Stomach (tissue), 9 donors: Measurements from ENCODE around the gene SOCS2. TPM values are rescaled to one million over a fixed set of nuclear protein-coding genes. Genes with fewer than 3 reads are reported as not detected.

Experiments
- DNase-seq, 2 donors: peaks; one replicate each; pipeline versions ENCODE4 v3.0.0 to v3.0.0-alpha.2; 2013 to 2019
- H3K27ac ChIP-seq, 5 donors: fragments of 200-600 bp in 4 of 5; sonication (generic) in 4 of 5; one replicate each; pipeline ENCODE4 v1.5.1; 2013 to 2019; ENCODE audit warnings: mild to moderate bottlenecking in 1 of 5, moderate library complexity in 1 of 5
- H3K27me3 ChIP-seq, 3 donors: fragments of 200-600 bp; sonication (generic); one replicate each; pipeline ENCODE4 v1.5.1; 2017 to 2019; ENCODE audit warnings: mixed run types in 1 of 3
- H3K36me3 ChIP-seq, 4 donors: fragments of 200-600 bp; sonication (generic); 1 replicate in 3 of 4; 2 replicates in 1 of 4; pipeline ENCODE4 v1.5.1; 2016 to 2019
- H3K4me1 ChIP-seq, 4 donors: fragments of 200-600 bp; sonication (generic); one replicate each; pipeline ENCODE4 v1.5.1; 2016 to 2019
- H3K4me3 ChIP-seq, 4 donors: fragments of 200-600 bp; sonication (generic) in 3 of 4; one replicate each; pipeline ENCODE4 v1.5.1; 2016 to 2019; ENCODE audit warnings: mild to moderate bottlenecking in 1 of 4
- H3K9me3 ChIP-seq, 4 donors: fragments of 200-600 bp; sonication (generic); one replicate each; pipeline ENCODE4 v1.5.1; 2016 to 2019
- CTCF ChIP-seq, 7 experiments: fragments of 450-650 bp in 4 of 7; fragments of 200-600 bp in 3 of 7; sonication (generic) in 3 of 7; IDR thresholded peaks; one replicate each; pipeline ENCODE4 v1.5.1; 2016 to 2019; ENCODE audit warnings: antibody characterized with exemption in 7 of 7, control low read depth in 2 of 7, mild to moderate bottlenecking in 1 of 7
- EP300 ChIP-seq: sonication (generic); formaldehyde crosslinking; IDR thresholded peaks from one replicate; pipeline ENCODE4 v1.6.1; 2017; ENCODE audit warnings: antibody characterized with exemption
- POLR2A ChIP-seq, 4 donors: fragments of 450-650 bp; IDR thresholded peaks; one replicate each; pipeline ENCODE4 v1.6.1; 2016; ENCODE audit warnings: antibody characterized with exemption in 4 of 4, control low read depth in 2 of 4, mild to moderate bottlenecking in 1 of 4, moderate library complexity in 1 of 4
- POLR2AphosphoS5 ChIP-seq, 3 donors: sonication (generic); formaldehyde crosslinking; IDR thresholded peaks; one replicate each; pipeline ENCODE4 v1.6.1; 2016; ENCODE audit warnings: antibody characterized with exemption in 3 of 3
- WGBS, 5 donors: extraction: QIAGEN DNeasy Blood & Tissue Kit in 3 of 5; methylation state at CpG; one replicate each; pipeline versions ENCODE4 v1.1.5 to v1.1.7; 2013 to 2018; 5-methylcytosine and 5-hydroxymethylcytosine counted together
- intact Hi-C: fragments of 100-400 bp; cut with DNase I; formaldehyde crosslinking; loops from one replicate; pipeline ENCODE4 v1.15.1; 2023; ENCODE audit warnings: low total_unique reads
- polyA plus RNA-seq, 3 donors: library from polyadenylated mRNA; stranded (reverse); fragments of 200-250 nt; gene quantifications; one replicate each; pipeline ENCODE4 v1.2.3, GENCODE V29; 2013
- total RNA-seq, 5 donors: library from RNA; depleted of rRNA; stranded (reverse); fragments of >200 nt; gene quantifications; one replicate each; pipeline versions ENCODE4 v1.1.0 to v1.2.3, GENCODE V29; 2014 to 2016
- donor health status: healthy with polysubstance abuse.
- donor health status: Bipolar disorder and iron deficiency.
- donor health status: healthy.

Gene SOCS2
- total and polyA plus RNA-seq, 8 donors = 13.5 to 111 (median 50.1) TPM

- TF ChIP-seq EP300 = no peak
- no peak for TF ChIP-seq POLR2A (IDR thresholded peaks at IDR 0.05)
- TF ChIP-seq CTCF (IDR thresholded peaks at IDR 0.05) = no peak
- TF ChIP-seq POLR2AphosphoS5 (IDR thresholded peaks at IDR 0.05) = no peak
- no peak overlapping the region for H3K27ac ChIP-seq
- intact Hi-C loops = no loop called here
- H3K4me3 ChIP-seq = no peak overlapping the region
- H3K36me3 ChIP-seq = no peaks in the 10 kb centered on the region
- no peaks in the 10 kb centered on the region for H3K9me3 ChIP-seq
- no peak for DNase-seq
- no peaks in the 10 kb centered on the region for H3K27me3 ChIP-seq
- H3K4me1 ChIP-seq = no peaks in the 10 kb centered on the region
- 62 to 76% (median 75%) methylated on average over 2 of the region's 2 CpGs for WGBS, 5 donors
Measured at GRCh38 chr12:93614917-93615596, 42.6 kb downstream of the SOCS2 start.

DNA sequence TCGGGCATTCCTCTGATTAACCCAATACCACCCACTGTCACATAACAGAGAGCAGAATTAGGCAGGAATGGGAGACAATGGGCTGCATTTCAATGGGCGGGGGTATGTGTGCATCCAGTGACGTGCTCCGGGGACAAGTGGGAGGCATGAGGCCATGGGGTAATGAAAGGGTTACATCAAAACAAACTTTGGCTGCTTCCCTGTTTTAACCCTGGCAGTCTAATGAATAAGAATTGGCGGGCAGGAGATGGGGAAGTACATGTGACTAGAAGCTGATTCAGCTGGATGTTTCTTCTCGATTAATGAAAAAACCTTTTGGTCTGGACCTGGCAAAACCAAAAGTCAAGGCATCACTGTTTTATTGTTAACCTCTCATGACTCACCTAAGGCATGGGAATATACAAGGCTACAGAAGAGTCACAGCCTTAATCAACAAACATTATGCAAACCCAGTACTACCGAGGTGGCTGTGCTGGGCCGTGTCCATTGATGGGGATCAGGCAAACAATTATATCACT lies 44.2 kb downstream of the SOCS2 start:
- Histone ChIP-seq H3K4me1 (no peaks in the 10 kb centered on the region), H3K27me3 (no peaks in the 10 kb centered on the region), H3K4me3 (no peak overlapping the region), H3K27ac (no peak overlapping the region), H3K36me3 (no peaks in the 10 kb centered on the region), H3K9me3 (no peaks in the 10 kb centered on the region)
- intact Hi-C loops = no loop called here
- TF ChIP-seq EP300 = no peak
- no peak for TF ChIP-seq POLR2A (IDR thresholded peaks at IDR 0.05)
- no peak for TF ChIP-seq POLR2AphosphoS5 (IDR thresholded peaks at IDR 0.05)
- no peak for TF ChIP-seq CTCF (IDR thresholded peaks at IDR 0.05)
- 67 to 73% (median 70%) methylated on average over 8 of the region's 8 CpGs for WGBS, 5 donors
- no peak for DNase-seq

DNA sequence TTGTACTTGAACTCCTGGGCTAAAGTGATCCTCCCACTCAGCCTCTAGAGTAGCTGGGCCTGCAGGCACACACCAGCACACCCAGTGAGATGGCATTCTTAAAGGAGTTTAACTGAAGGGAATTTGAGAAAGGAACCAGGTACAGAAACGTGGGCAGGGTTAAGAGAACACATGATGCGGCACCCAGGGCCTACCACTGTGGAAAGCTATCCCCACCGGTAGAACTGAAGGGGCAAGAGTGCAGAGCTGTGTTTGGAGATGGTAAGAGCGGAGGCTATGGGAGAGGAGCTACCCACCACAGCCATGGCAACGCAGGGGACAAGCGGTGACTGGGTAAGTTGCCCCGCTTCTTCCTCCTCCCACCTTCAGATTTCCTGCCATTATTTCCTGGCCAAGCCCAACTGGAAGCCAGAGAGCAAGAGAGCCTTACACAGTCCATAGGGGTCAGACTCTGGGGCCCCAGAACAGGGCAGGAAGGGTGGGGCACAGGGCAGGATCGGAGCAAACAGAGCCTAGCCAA lies 46.5 kb downstream of the SOCS2 start:
- Histone ChIP-seq H3K9me3 (no peaks in the 10 kb centered on the region), H3K4me3 (no peak overlapping the region), H3K4me1 (no peaks in the 10 kb centered on the region), H3K27ac (no peak overlapping the region), H3K36me3 (no peaks in the 10 kb centered on the region), H3K27me3 (no peaks in the 10 kb centered on the region)
- intact Hi-C loops = no loop called here
- no peak for TF ChIP-seq EP300
- TF ChIP-seq POLR2AphosphoS5 (IDR thresholded peaks at IDR 0.05) = no peak
- no peak for TF ChIP-seq POLR2A (IDR thresholded peaks at IDR 0.05)
- TF ChIP-seq CTCF (IDR thresholded peaks at IDR 0.05) = no peak
- DNase-seq = no peak
- 82 to 93% (median 88%) methylated on average over 8 of the region's 8 CpGs for WGBS, 5 donors

DNA sequence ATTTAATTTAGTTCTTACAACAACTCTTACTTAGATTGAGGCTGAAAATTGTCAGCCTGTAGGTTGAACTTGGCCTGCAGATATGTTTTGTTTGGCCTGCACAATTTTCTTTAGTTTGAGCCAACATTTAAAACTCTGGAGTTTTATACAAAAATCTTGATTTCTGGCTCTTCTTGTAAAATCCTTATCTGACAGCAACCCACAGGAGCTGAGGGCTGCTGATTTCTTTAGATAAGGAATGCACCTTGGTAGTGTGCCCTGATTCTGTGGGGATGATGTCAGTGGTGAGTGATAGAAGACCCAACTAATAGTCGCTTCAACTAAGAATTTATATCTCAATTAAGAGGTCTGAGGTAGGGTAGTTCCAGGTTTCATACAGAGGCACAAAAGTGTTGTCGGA lies 49.5 kb downstream of the SOCS2 start:
- intact Hi-C loops = no loop called here
- Histone ChIP-seq H3K4me3 (no peak overlapping the region), H3K27me3 (no peaks in the 10 kb centered on the region), H3K36me3 (no peaks in the 10 kb centered on the region), H3K9me3 (no peaks in the 10 kb centered on the region), H3K4me1 (no peaks in the 10 kb centered on the region), H3K27ac (no peak overlapping the region)
- TF ChIP-seq EP300 (no peak), CTCF (IDR thresholded peaks at IDR 0.05) (no peak), POLR2AphosphoS5 (IDR thresholded peaks at IDR 0.05) (no peak), POLR2A (IDR thresholded peaks at IDR 0.05) (no peak)
- no peak for DNase-seq
- WGBS, 5 donors = 90 to 100% (median 93%) methylated on average over 2 of the region's 2 CpGs
